ENCODE data around the gene ATG9B. TPM values are rescaled to one million over a fixed set of nuclear protein-coding genes. Genes with fewer than 3 reads are reported as not detected.

The ATG9B gene
- total RNA-seq, 1 experiment from 2014 or later = not detected

- DNase-seq (ENCODE audit: low read depth) = no peak
Observed at GRCh38 chr7:150967349-150967748, 56.9 kb downstream of the ATG9B start.

GRCh38 chr7:150966002-150966401 lies 58.3 kb downstream of the ATG9B start:
- DNase-seq (ENCODE audit: low read depth) = no peak

GRCh38 chr7:150965273-150965830 lies 58.9 kb downstream of the ATG9B start:
- DNase-seq (ENCODE audit: low read depth) = no peak

Other genes with a start within 250 kb of the ATG9B start
- gene TMEM176B, start 224.1 kb downstream of the ATG9B start, total RNA-seq (2014; rRNA removed; shearing (Covaris generic)) = 3.3 TPM in 1 of 2 replicates, not detected in the other
- 0.33 and 2.6 TPM in 2 replicates for gene TMEM176A, start 223.7 kb downstream of the ATG9B start, total RNA-seq (2014; rRNA removed; shearing (Covaris generic))
- 0.17 and 0.36 TPM in 2 replicates for gene AOC1, start 172.0 kb downstream of the ATG9B start, total RNA-seq (2014; rRNA removed; shearing (Covaris generic))
- 0.80 and 1.3 TPM in 2 replicates for gene KCNH2, start 46.2 kb downstream of the ATG9B start, total RNA-seq (2014; rRNA removed; shearing (Covaris generic))
- gene NOS3, start 33.5 kb downstream of the ATG9B start, total RNA-seq (2014; rRNA removed; shearing (Covaris generic)) = 0.39 and 0.46 TPM in 2 replicates
- gene ABCB8, start 4.0 kb upstream of the ATG9B start, total RNA-seq (2014; rRNA removed; shearing (Covaris generic)) = 44.2 and 49.1 TPM in 2 replicates
- gene ASIC3, start 24.0 kb upstream of the ATG9B start, total RNA-seq (2014; rRNA removed; shearing (Covaris generic)) = 0.12 and 1.5 TPM in 2 replicates
- gene CDK5, start 33.4 kb upstream of the ATG9B start, total RNA-seq (2014; rRNA removed; shearing (Covaris generic)) = 56.6 and 63.8 TPM in 2 replicates
- 157 and 195 TPM in 2 replicates for gene SLC4A2, start 35.1 kb upstream of the ATG9B start, total RNA-seq (2014; rRNA removed; shearing (Covaris generic))
- gene FASTK, start 56.3 kb upstream of the ATG9B start, total RNA-seq (2014; rRNA removed; shearing (Covaris generic)) = 93.8 and 111 TPM in 2 replicates
- gene TMUB1, start 59.0 kb upstream of the ATG9B start, total RNA-seq (2014; rRNA removed; shearing (Covaris generic)) = 51.2 and 61.3 TPM in 2 replicates
- gene AGAP3, start 62.0 kb upstream of the ATG9B start, total RNA-seq (2014; rRNA removed; shearing (Covaris generic)) = 41.6 and 72.6 TPM in 2 replicates
- not detected in 2 replicates for gene GBX1, start 143.2 kb upstream of the ATG9B start, total RNA-seq (2014; rRNA removed; shearing (Covaris generic))
- gene ASB10, start 162.8 kb upstream of the ATG9B start, total RNA-seq (2014; rRNA removed; shearing (Covaris generic)) = not detected in 2 replicates
- not detected in 2 replicates for gene H2BK1, start 186.0 kb upstream of the ATG9B start, total RNA-seq (2014; rRNA removed; shearing (Covaris generic))
- gene ABCF2, start 202.7 kb upstream of the ATG9B start, total RNA-seq (2014; rRNA removed; shearing (Covaris generic)) = 116 and 126 TPM in 2 replicates
- gene CHPF2, start 208.0 kb upstream of the ATG9B start, total RNA-seq (2014; rRNA removed; shearing (Covaris generic)) = 38.3 and 43.5 TPM in 2 replicates
- 25.6 and 29.9 TPM in 2 replicates for gene SMARCD3, start 224.2 kb upstream of the ATG9B start, total RNA-seq (2014; rRNA removed; shearing (Covaris generic))